ENCODE results near the gene CAST. TPM values are rescaled to one million over a fixed set of nuclear protein-coding genes. Genes with fewer than 3 reads are reported as not detected.

The CAST gene
- total RNA-seq, 1 experiment from 2014 or later: 35.6 TPM

GRCh38 chr5:96645091-96645490 lies 17.1 kb upstream of the CAST start:
- DNase-seq (ENCODE audit: low spot score): no peak

GRCh38 chr5:96648023-96648422 lies 14.2 kb upstream of the CAST start:
- DNase-seq (ENCODE audit: low spot score): no peak

GRCh38 chr5:96648593-96648992 lies 13.6 kb upstream of the CAST start:
- DNase-seq (ENCODE audit: low spot score): no peak

GRCh38 chr5:96649251-96649662 lies 12.9 kb upstream of the CAST start:
- no peak for DNase-seq (ENCODE audit: low spot score)

GRCh38 chr5:96649681-96650540 lies 12.3 kb upstream of the CAST start:
- DNase-seq (ENCODE audit: low spot score): no peak

- no peak for DNase-seq (ENCODE audit: low spot score)
Observed at GRCh38 chr5:96651047-96651446, 11.1 kb upstream of the CAST start.

- peak; percentile 35 for DNase-seq (ENCODE audit: low spot score)
Observed at GRCh38 chr5:96651948-96652753, 10.0 kb upstream of the CAST start.

GRCh38 chr5:96652769-96653454 lies 9.3 kb upstream of the CAST start:
- no peak for DNase-seq (ENCODE audit: low spot score)

GRCh38 chr5:96654209-96654608 lies 8.0 kb upstream of the CAST start:
- DNase-seq (ENCODE audit: low spot score): no peak

- no peak for DNase-seq (ENCODE audit: low spot score)
Observed at GRCh38 chr5:96655085-96655484, 7.1 kb upstream of the CAST start.

- no peak for DNase-seq (ENCODE audit: low spot score)
Observed at GRCh38 chr5:96655506-96655905, 6.7 kb upstream of the CAST start.

GRCh38 chr5:96657068-96657467 lies 5.1 kb upstream of the CAST start:
- peak; percentile 68 for DNase-seq (ENCODE audit: low spot score)

GRCh38 chr5:96658272-96658671 lies 3.9 kb upstream of the CAST start:
- no peak for DNase-seq (ENCODE audit: low spot score)

- no peak for DNase-seq (ENCODE audit: low spot score)
Observed at GRCh38 chr5:96659170-96659569, 3.0 kb upstream of the CAST start.

GRCh38 chr5:96660971-96661854 lies 963 bp upstream of the CAST start:
- peak; percentile 50 for DNase-seq (ENCODE audit: low spot score)

- peak; percentile 86 for DNase-seq (ENCODE audit: low spot score)
Observed at GRCh38 chr5:96662725-96663518, 746 bp downstream of the CAST start.

GRCh38 chr5:96663608-96664007 lies 1.4 kb downstream of the CAST start:
- DNase-seq (ENCODE audit: low spot score): no peak

- DNase-seq (ENCODE audit: low spot score): no peak
Observed at GRCh38 chr5:96664669-96665068, 2.5 kb downstream of the CAST start.

- DNase-seq (ENCODE audit: low spot score): no peak
Observed at GRCh38 chr5:96668725-96669124, 6.5 kb downstream of the CAST start.

GRCh38 chr5:96669909-96670308 lies 7.7 kb downstream of the CAST start:
- no peak for DNase-seq (ENCODE audit: low spot score)

Data from HT-29 (cell line).